MCF 10A (cell line): Measurements from ENCODE around the gene HSPBP1. TPM values are rescaled to one million over a fixed set of nuclear protein-coding genes. Genes with fewer than 3 reads are reported as not detected.

Experiments
- BruUV-seq: library from RNA; stranded (reverse); fragments of 400-500 nt; replicated peaks from 2 replicates; lab custom pipeline; 2021; lab: Mats Ljungman, UMichigan
- CTCF ChIA-PET: fragments of 300-600 bp; sonication (Branson Sonifier 250); formaldehyde crosslinking; extraction: SDS; loops from one replicate; lab custom pipeline; 2021; ENCODE audit warnings: antibody characterized with exemption, inconsistent platforms; lab: Yijun Ruan, JAX
- POLR2A ChIA-PET: fragments of 300-600, 350-650 bp; sonication (Branson Sonifier 250); formaldehyde crosslinking; extraction: SDS; loops from one replicate; lab custom pipeline; 2020; ENCODE audit warnings: antibody characterized with exemption, inconsistent platforms; lab: Yijun Ruan, JAX
- DNase-seq: peaks from one replicate; pipeline ENCODE4 v3.0.0-alpha.2; 2018; ENCODE audit not compliant: unreplicated experiment
- H3K27ac Mint-ChIP-seq: one replicate; pipeline ENCODE4 v1.8.0; 2022; ENCODE audit warnings: mild to moderate bottlenecking, low read depth, mixed read lengths; ENCODE audit not compliant: unreplicated experiment
- H3K27me3 Mint-ChIP-seq: one replicate; pipeline ENCODE4 v1.8.0; 2022; ENCODE audit warnings: mixed read lengths; ENCODE audit not compliant: insufficient read depth, unreplicated experiment
- H3K36me3 Mint-ChIP-seq: one replicate; pipeline ENCODE4 v1.8.0; 2022; ENCODE audit warnings: mild to moderate bottlenecking, moderate library complexity, mixed read lengths; ENCODE audit not compliant: insufficient read depth, unreplicated experiment
- H3K4me1 Mint-ChIP-seq: one replicate; pipeline ENCODE4 v1.8.0; 2022; ENCODE audit warnings: mixed read lengths; ENCODE audit not compliant: insufficient read depth, unreplicated experiment
- H3K4me3 Mint-ChIP-seq: one replicate; pipeline ENCODE4 v1.8.0; 2022; ENCODE audit warnings: mild to moderate bottlenecking, moderate library complexity, mixed read lengths; ENCODE audit not compliant: unreplicated experiment
- H3K9me3 Mint-ChIP-seq: one replicate; pipeline ENCODE4 v1.8.0; 2022; ENCODE audit warnings: mixed read lengths; ENCODE audit not compliant: unreplicated experiment
- intact Hi-C: fragments of 100-400 bp; cut with micrococcal nuclease; formaldehyde crosslinking; loops from 2 replicates; pipeline ENCODE4 v1.14.1; 2022
- total RNA-seq: library from RNA; stranded (reverse); gene quantifications from 2 replicates; pipeline ENCODE4 v1.2.3, GENCODE V29; 2022
- TF ChIP-seq, protein P1 (sequence below): fragments of 200-600 bp; IDR thresholded peaks from one replicate; pipeline ENCODE4 v1.8.0; 2022; ENCODE audit warnings: antibody characterized with exemption, mild to moderate bottlenecking; ENCODE audit not compliant: unreplicated experiment

Gene HSPBP1
- total RNA-seq, 1 experiment from 2014 or later = 53.1 TPM

DNA sequence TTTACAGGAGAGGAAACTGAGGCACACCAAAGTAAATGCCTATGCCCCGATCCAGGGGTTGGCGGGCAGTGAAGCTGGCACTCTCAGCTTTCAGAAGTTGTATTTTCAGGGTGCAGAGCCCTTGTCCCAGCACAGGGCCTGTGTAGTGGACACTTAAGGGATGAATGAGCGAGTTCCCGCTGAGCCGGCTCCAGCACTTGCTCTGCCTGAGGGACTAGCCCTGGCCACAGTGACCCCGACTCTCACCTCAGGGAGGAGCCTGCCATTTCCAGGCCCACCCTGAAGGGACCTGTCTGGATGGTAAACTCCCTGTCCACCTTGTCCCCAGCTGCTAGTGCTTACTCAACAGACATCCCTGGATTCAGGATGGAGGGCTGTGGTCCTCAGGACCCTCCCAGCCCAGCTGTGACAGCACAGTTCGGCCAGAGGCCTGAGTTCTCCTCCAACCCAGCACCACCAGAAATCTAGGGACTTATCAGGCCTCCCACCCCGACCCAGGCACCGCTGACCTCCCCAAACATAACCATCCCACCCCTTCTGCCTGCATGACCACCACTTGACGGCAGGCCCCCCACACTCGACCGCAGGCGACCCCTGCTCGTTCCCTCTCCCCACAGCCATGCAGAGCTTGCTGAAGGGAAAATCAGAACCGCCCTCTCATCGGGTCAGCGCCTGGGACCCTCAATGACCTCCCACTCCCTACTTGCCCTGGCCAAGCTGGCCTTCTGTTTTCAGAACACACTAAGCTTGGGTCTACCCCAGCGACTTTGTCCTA, 29.5 kb downstream of the HSPBP1 start:
- Mint-ChIP-seq H3K27me3 (no peaks in the 10 kb centered on the region), H3K4me1 (peaks cover 24% of the 10 kb centered on the region), H3K4me3 (no peak overlapping the region), H3K9me3 (no peaks in the 10 kb centered on the region), H3K27ac (no peak overlapping the region), H3K36me3 (peaks cover 13% of the 10 kb centered on the region)
- no TSS peak for BruUV-seq
- ChIA-PET POLR2A (interaction anchor here (0.6 to 0.9 kb wide), 2 partner anchors 22 to 157 kb away, joined by 3 to 4 read pairs; partner anchors contain the start of genes TMEM86B and UBE2S), CTCF (no interaction called here)
- intact Hi-C loops = no loop called here
- TF ChIP-seq, protein P1, sequence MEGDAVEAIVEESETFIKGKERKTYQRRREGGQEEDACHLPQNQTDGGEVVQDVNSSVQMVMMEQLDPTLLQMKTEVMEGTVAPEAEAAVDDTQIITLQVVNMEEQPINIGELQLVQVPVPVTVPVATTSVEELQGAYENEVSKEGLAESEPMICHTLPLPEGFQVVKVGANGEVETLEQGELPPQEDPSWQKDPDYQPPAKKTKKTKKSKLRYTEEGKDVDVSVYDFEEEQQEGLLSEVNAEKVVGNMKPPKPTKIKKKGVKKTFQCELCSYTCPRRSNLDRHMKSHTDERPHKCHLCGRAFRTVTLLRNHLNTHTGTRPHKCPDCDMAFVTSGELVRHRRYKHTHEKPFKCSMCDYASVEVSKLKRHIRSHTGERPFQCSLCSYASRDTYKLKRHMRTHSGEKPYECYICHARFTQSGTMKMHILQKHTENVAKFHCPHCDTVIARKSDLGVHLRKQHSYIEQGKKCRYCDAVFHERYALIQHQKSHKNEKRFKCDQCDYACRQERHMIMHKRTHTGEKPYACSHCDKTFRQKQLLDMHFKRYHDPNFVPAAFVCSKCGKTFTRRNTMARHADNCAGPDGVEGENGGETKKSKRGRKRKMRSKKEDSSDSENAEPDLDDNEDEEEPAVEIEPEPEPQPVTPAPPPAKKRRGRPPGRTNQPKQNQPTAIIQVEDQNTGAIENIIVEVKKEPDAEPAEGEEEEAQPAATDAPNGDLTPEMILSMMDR = no peak
- no peak for DNase-seq

DNA sequence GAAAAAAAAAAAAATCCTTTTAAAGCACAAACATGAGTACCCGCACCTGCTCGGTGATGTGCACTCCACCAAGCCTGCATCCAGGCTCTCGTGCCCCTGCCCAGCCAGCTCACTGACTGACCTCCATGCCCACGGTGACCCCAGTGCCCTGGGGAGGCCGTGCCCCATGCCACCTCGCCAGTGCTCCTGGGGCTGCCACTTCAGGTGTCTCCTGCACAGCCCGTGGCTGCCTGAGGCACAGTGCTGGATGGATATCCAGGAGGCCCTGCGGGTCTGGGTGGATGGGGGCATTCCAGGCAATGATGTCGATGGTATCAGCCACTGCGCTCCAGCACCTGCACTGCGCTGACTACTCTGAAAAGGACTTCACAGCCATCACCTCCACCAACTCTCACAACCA, 30.1 kb downstream of the HSPBP1 start:
- BruUV-seq = no TSS peak
- TF ChIP-seq, protein P1 = no peak
- CTCF ChIA-PET = no interaction called here
- H3K27me3 Mint-ChIP-seq = no peaks in the 10 kb centered on the region
- H3K4me1 Mint-ChIP-seq = peaks cover 20% of the 10 kb centered on the region
- H3K4me3 Mint-ChIP-seq = no peak overlapping the region
- no peaks in the 10 kb centered on the region for H3K9me3 Mint-ChIP-seq
- DNase-seq = no peak
- intact Hi-C loops = no loop called here
- no peak overlapping the region for H3K27ac Mint-ChIP-seq
- POLR2A ChIA-PET = no interaction called here
- H3K36me3 Mint-ChIP-seq = peaks cover 17% of the 10 kb centered on the region

DNA sequence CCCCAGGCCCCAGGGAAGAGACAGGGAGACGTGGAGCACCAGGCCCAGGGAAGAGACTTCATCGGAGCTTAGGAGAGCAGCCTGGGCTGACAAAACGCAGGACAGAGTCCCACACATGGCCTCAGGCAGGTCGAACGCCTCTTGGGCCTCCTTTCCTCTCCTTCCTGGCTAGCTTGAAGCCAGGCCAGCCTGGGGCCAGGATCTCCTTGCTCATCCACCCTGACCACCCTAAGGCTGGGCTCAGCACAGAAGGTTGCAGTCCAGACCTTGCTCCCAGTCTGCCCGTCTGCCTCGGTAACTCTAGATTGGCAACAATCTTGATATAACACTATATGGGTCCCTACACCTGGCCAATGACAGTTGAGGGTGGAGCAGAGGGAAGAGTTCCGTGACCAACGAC, 31.2 kb downstream of the HSPBP1 start:
- intact Hi-C loops = no loop called here
- peak overlapping the region; percentile 23 for H3K27ac Mint-ChIP-seq
- H3K27me3 Mint-ChIP-seq = no peaks in the 10 kb centered on the region
- no peak overlapping the region for H3K4me3 Mint-ChIP-seq
- no peaks in the 10 kb centered on the region for H3K9me3 Mint-ChIP-seq
- POLR2A ChIA-PET = interaction anchor here (0.9 to 1.1 kb wide), 2 partner anchors 9 to 10 kb away, joined by 3 to 4 read pairs; partner anchors contain the start of gene PPP6R1
- BruUV-seq = no TSS peak
- H3K4me1 Mint-ChIP-seq = peaks cover 11% of the 10 kb centered on the region
- CTCF ChIA-PET = interaction anchor here (0.6 to 1.2 kb wide), 3 partner anchors 9 to 102 kb away, joined by 3 to 9 read pairs (median 4); no protein-coding TSS in a partner anchor
- TF ChIP-seq, protein P1 = no peak
- no peak for DNase-seq
- H3K36me3 Mint-ChIP-seq = peaks cover 28% of the 10 kb centered on the region

DNA sequence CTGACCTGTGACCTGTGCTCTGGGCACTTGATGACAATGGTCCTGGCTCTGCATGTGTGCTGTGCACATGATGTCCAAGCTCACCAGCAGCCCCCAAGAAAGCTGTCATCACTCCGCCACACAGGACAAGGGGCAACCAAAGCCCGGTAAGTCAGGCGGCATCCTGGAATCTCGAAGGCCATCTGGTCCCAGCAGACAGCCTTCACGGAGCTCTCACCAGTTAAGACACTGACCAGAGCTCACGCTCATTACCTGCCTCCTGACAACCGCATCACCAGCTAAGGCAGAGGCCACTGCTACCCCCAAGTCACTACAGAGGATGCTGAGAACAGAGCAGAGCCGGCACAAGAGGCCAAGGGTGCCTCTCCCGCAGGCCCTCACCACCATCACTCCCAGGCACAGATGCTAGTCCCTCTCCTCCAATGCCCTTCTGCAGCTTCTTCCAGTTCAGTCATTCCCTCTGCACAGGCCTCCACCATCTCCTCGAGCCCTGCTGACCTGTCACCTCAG, 31.7 kb downstream of the HSPBP1 start:
- Mint-ChIP-seq H3K4me1 (peaks cover 11% of the 10 kb centered on the region), H3K36me3 (peaks cover 33% of the 10 kb centered on the region), H3K27me3 (no peaks in the 10 kb centered on the region), H3K9me3 (no peaks in the 10 kb centered on the region), H3K27ac (no peak overlapping the region), H3K4me3 (no peak overlapping the region)
- TF ChIP-seq, protein P1 = no peak
- intact Hi-C loops = no loop called here
- no peak for DNase-seq
- no TSS peak for BruUV-seq
- ChIA-PET CTCF (interaction anchor here (0.6 to 1.2 kb wide), 3 partner anchors 10 to 102 kb away, joined by 3 to 9 read pairs (median 4); no protein-coding TSS in a partner anchor), POLR2A (interaction anchor here (0.9 to 1.1 kb wide), 2 partner anchors 9 to 11 kb away, joined by 3 to 4 read pairs; partner anchors contain the start of gene PPP6R1)
